KOPT-K1 (cell line): ENCODE measurements around the gene DSG3.

Experiments
- H3K27ac ChIP-seq: fragments of 200-600 bp; sonication (generic); 2 replicates; pipeline ENCODE4 v1.5.1; 2016; ENCODE audit warnings: antibody characterized with exemption, mild to moderate bottlenecking, low read depth, low read length; ENCODE audit not compliant: poor library complexity, severe bottlenecking
- H3K36me3 ChIP-seq: fragments of 200-600 bp; sonication (generic); 2 replicates; pipeline ENCODE4 v1.5.1; 2017; ENCODE audit warnings: antibody characterized with exemption, mild to moderate bottlenecking, low read length, moderate library complexity; ENCODE audit not compliant: insufficient read depth
- H3K9me3 ChIP-seq: fragments of 200-600 bp; sonication (generic); 2 replicates; pipeline ENCODE4 v1.5.1; 2017; ENCODE audit warnings: antibody characterized with exemption, low read length, mild to moderate bottlenecking; ENCODE audit not compliant: insufficient read depth, poor library complexity, severe bottlenecking

Gene DSG3

GRCh38 chr18:31450409-31450808, 2.9 kb downstream of the DSG3 start:
- Histone ChIP-seq H3K36me3 (no peaks in the 10 kb centered on the region), H3K27ac (no peak overlapping the region)

GRCh38 chr18:31451625-31452024, 4.1 kb downstream of the DSG3 start:
- Histone ChIP-seq H3K36me3 (no peaks in the 10 kb centered on the region), H3K27ac (no peak overlapping the region)

More at GRCh38 chr18:31450409-31450808, 2.9 kb downstream of the DSG3 start:
- no peaks in the 10 kb centered on the region for H3K9me3 ChIP-seq

DNA sequence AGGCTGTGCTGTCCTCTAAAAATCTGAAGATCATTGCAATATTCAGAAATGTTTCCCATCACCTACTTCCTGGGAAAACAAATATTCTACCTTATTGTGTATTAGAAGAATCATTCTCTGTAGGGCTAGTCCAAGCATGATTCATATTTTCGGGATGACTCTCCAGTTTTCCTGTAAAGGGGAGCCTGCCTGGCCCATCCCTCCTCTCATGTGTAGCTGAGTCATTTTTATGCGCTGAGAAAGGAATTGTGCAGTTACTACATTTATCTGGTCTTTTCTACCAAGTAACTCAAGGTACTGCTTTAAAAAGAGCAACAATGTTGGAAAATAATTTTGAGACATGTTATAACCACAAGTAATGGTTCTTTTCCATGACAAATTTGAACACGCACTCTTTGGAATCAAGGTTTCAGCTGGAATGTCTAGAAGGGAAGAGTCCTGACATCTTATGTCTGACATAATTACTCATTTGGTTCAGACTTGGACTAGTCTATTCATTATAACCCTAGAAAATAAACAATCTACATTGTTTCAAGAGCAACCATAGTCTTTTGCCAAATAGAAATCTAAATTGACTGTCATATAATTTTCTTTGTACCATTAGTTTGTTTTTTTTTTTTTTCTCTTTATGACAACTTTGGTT, 6.6 kb downstream of the DSG3 start:
- Histone ChIP-seq H3K27ac (no peak overlapping the region), H3K9me3 (no peaks in the 10 kb centered on the region), H3K36me3 (no peaks in the 10 kb centered on the region)

More at GRCh38 chr18:31451625-31452024, 4.1 kb downstream of the DSG3 start:
- no peaks in the 10 kb centered on the region for H3K9me3 ChIP-seq

- Histone ChIP-seq H3K36me3 (no peaks in the 10 kb centered on the region), H3K27ac (no peak overlapping the region), H3K9me3 (no peaks in the 10 kb centered on the region)
These were observed 22.1 kb downstream of the DSG3 start for GRCh38 chr18:31469629-31470028.

DNA sequence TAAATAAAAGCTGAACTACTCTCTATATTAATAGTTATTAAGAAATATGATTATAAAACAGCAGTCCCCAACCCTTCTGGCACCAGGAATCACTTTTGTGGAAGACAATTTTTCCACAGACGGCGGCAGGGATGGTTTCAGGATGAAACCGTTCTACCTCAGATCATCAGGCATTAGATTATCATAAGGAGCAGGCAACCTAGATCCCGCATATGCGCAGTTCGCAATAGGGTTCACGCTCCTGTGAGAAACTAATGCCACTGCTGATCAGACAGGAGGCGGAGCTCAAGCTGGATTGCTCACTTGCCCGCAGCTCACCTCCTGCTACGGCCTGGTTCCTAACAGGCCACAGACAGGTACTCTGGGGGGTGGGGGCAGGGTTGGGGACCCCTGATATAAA, 31.1 kb downstream of the DSG3 start:
- Histone ChIP-seq H3K27ac (no peak overlapping the region), H3K9me3 (no peaks in the 10 kb centered on the region), H3K36me3 (no peaks in the 10 kb centered on the region)

- Histone ChIP-seq H3K27ac (no peak overlapping the region), H3K36me3 (no peaks in the 10 kb centered on the region), H3K9me3 (no peaks in the 10 kb centered on the region)
These were observed 34.5 kb downstream of the DSG3 start for GRCh38 chr18:31482051-31482450.

- Histone ChIP-seq H3K9me3 (no peaks in the 10 kb centered on the region), H3K27ac (no peak overlapping the region), H3K36me3 (no peaks in the 10 kb centered on the region)
These were observed 35.9 kb downstream of the DSG3 start for GRCh38 chr18:31483396-31483795.

DNA sequence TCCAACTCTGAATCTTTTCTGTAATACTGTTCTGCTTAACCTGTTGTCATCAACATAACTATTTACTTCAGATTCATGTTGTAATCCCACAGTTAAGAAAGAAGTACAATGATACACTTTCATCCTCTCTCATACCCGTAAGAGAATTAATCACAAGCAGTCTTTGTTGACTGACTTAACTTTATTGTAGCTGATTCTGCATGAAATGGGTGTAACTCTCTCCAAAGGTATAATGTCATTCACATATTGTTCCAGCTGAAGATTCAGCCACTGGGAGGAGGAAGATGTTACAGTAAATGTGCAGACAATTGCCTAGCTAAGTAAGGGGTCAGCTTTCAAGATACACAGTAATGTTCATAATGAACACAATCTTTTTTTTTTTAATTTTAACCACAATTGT, 36.9 kb downstream of the DSG3 start:
- no peaks in the 10 kb centered on the region for H3K9me3 ChIP-seq

DNA sequence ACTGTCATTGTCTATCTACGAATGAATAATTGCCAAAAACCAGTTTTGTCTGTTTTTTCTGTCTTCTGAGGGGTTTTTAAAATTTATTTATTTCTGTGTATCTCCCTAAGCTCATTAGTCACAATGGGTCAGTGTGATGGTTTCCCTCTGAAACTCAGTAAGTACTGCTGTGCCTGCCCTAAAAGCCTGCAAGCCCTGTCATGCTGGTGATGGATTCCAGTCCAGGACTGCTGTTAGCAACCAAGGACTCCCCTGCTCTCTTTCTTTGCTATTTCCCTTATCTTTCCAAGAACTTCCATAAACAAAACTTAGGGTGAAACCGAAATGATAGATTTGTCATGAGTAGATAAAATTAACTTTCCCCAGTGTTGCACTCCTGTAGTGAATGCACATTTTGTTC, 38.6 kb downstream of the DSG3 start:
- no peak overlapping the region for H3K27ac ChIP-seq
- H3K36me3 ChIP-seq: no peaks in the 10 kb centered on the region
- H3K9me3 ChIP-seq: no peaks in the 10 kb centered on the region

More for the DNA sequence above, 36.9 kb downstream of the DSG3 start:
- H3K27ac ChIP-seq: no peak overlapping the region
- H3K36me3 ChIP-seq: no peaks in the 10 kb centered on the region

- H3K27ac ChIP-seq: no peak overlapping the region
- H3K9me3 ChIP-seq: no peaks in the 10 kb centered on the region
- no peaks in the 10 kb centered on the region for H3K36me3 ChIP-seq
These were observed 39.9 kb downstream of the DSG3 start for GRCh38 chr18:31487246-31488015.

DNA sequence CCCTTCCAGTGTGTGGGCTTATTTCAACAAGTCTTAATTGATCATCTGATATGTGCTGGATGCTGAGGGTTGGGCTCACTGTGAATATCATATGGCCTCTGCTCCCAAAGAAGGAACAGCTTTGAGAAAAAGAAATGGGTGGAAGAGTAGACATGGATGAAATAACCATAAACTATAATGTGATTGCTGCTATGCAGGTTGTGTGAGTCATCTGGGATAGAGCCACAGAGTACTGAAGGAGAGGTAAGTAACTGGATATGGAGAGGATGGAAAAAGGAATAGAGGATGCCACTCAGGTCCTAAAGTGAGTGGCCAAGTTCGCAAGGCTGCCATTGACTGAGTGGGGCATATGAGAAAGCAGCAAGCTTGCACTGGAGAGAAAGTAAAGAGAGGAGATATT, 41.8 kb downstream of the DSG3 start:
- Histone ChIP-seq H3K27ac (no peak overlapping the region), H3K9me3 (no peaks in the 10 kb centered on the region)

GRCh38 chr18:31490387-31490786, 42.8 kb downstream of the DSG3 start:
- Histone ChIP-seq H3K27ac (no peak overlapping the region), H3K36me3 (no peaks in the 10 kb centered on the region), H3K9me3 (no peaks in the 10 kb centered on the region)

More for the DNA sequence above, 41.8 kb downstream of the DSG3 start:
- H3K36me3 ChIP-seq: no peaks in the 10 kb centered on the region

DNA sequence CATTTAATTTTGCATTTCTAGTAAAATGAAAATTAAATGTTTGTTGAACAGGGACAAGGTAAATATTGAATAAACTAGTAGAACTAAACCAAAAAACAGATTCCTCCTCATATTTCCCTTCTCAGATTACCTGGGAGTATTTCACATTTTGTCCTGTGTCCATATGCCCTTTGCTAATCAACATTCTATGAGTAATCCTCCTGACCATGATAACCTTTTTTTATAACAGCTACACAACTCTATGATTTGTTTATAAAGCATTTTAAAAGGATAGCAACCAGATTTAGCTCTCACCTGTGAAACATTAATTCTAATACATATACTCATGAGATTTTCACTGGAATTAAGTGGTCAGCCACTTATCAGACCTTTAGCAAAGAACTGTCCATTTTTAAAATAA, 43.3 kb downstream of the DSG3 start:
- H3K27ac ChIP-seq: no peak overlapping the region
- H3K36me3 ChIP-seq: no peaks in the 10 kb centered on the region
- H3K9me3 ChIP-seq: no peaks in the 10 kb centered on the region

DNA sequence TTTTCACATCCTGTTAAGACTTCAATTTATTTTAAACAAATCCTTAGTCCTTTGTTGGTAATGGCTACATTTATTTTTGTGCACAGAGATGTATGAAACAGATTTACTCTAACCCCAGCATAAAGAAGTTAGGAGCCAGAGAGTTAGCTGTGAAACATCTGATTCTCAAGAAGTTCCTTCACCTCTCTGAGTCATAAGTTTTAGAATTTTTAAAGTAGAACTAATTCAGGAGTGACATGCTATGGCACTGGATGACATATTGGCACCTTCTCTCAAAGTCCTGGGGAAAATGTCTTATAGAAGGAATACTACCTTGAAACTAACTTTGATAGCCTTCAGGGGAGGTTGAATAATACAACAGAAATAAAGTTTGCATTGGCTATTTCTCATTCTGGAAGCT, 44.0 kb downstream of the DSG3 start:
- no peak overlapping the region for H3K27ac ChIP-seq
- H3K9me3 ChIP-seq: no peaks in the 10 kb centered on the region
- H3K36me3 ChIP-seq: no peaks in the 10 kb centered on the region

DNA sequence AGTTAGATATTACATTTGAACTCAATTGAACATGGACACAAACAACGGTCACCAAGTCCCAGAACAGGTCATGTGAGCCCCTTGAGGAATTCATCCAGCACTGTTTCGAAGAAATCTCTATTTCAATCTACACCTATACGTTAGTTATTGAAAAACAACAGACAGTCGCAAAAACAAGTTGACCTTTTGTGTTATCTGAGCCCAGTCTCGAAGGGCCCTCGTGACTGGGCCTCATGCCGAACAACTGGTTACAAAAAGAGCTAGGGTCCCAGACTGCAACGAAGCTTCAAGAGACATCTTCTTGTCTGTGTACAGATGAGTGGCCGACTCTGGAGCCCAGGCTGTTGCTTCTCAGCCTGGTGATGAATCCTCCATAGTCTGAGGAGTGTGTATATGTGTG, 45.1 kb downstream of the DSG3 start:
- Histone ChIP-seq H3K9me3 (no peaks in the 10 kb centered on the region), H3K27ac (no peak overlapping the region), H3K36me3 (no peaks in the 10 kb centered on the region)

GRCh38 chr18:31493171-31493570, 45.6 kb downstream of the DSG3 start:
- Histone ChIP-seq H3K36me3 (no peaks in the 10 kb centered on the region), H3K27ac (no peak overlapping the region), H3K9me3 (no peaks in the 10 kb centered on the region)
